Suprapubic skin (tissue), 4 donors: ENCODE results near the gene FGF12.

Source experiments
- EP300 ChIP-seq: sonication (generic); formaldehyde crosslinking; IDR thresholded peaks from one replicate; pipeline ENCODE4 v1.6.1; 2017; ENCODE audit warnings: antibody characterized with exemption
- POLR2A ChIP-seq, 2 donors: fragments of 450-650 bp; IDR thresholded peaks; one replicate each; pipeline ENCODE4 v1.6.1; 2017; ENCODE audit warnings: antibody characterized with exemption in 2 of 2, mild to moderate bottlenecking in 2 of 2, moderate library complexity in 2 of 2
- POLR2AphosphoS5 ChIP-seq, 3 donors: sonication (generic); formaldehyde crosslinking; IDR thresholded peaks; one replicate each; pipeline ENCODE4 v1.6.1; 2017; ENCODE audit warnings: antibody characterized with exemption in 3 of 3
- TF ChIP-seq, protein P1 (sequence below), 2 donors: fragments of 200-600 bp in 1 of 2; fragments of 450-650 bp in 1 of 2; sonication (generic) in 1 of 2; IDR thresholded peaks; one replicate each; pipeline ENCODE4 v1.5.1; 2016 to 2019; ENCODE audit warnings: antibody characterized with exemption in 2 of 2, mild to moderate bottlenecking in 1 of 2, moderate library complexity in 1 of 2

DNA sequence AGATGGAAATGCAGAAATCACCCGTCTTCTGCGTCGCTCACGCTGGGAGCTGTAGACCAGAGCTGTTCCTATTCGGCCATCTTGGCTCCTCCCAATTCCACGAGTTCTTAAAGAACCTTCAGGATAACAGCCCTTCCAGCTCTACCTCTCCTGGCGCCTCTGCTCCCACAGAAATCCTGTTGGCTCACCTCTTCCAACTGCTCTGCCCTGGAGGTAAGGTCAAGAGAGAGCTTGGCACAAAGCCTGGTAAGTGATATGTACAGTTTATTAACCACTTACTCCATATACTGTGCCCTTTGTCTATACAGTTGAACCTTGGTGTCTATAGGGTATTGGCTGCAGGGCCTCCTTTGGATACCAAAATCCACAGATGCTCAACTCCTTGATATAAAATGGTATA lies 17.8 kb upstream of the FGF12 start:
- TF ChIP-seq, protein P1, sequence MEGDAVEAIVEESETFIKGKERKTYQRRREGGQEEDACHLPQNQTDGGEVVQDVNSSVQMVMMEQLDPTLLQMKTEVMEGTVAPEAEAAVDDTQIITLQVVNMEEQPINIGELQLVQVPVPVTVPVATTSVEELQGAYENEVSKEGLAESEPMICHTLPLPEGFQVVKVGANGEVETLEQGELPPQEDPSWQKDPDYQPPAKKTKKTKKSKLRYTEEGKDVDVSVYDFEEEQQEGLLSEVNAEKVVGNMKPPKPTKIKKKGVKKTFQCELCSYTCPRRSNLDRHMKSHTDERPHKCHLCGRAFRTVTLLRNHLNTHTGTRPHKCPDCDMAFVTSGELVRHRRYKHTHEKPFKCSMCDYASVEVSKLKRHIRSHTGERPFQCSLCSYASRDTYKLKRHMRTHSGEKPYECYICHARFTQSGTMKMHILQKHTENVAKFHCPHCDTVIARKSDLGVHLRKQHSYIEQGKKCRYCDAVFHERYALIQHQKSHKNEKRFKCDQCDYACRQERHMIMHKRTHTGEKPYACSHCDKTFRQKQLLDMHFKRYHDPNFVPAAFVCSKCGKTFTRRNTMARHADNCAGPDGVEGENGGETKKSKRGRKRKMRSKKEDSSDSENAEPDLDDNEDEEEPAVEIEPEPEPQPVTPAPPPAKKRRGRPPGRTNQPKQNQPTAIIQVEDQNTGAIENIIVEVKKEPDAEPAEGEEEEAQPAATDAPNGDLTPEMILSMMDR (IDR thresholded peaks at IDR 0.05) = no peak
- TF ChIP-seq POLR2AphosphoS5 (IDR thresholded peaks at IDR 0.05) (no peak), POLR2A (IDR thresholded peaks at IDR 0.05) (no peak), EP300 (no peak)
